Kidney epithelial cell (primary cell): ENCODE results near the gene ZNF30. TPM values are rescaled to one million over a fixed set of nuclear protein-coding genes. Genes with fewer than 3 reads are reported as not detected.

Source experiments
- DNase-seq: peaks from one replicate; pipeline ENCODE4 v3.0.0-alpha.2; 2010; ENCODE audit warnings: low read depth
- H3K27me3 ChIP-seq: 2 replicates; pipeline ENCODE4 v1.6.0; 2011; ENCODE audit warnings: low read length; ENCODE audit not compliant: control insufficient read depth, insufficient read depth
- H3K36me3 ChIP-seq: 2 replicates; pipeline ENCODE4 v1.5.1; 2011; ENCODE audit warnings: low read length; ENCODE audit not compliant: control insufficient read depth, insufficient read depth
- H3K4me3 ChIP-seq: 2 replicates; pipeline ENCODE4 v1.5.1; 2011; ENCODE audit warnings: low read depth, mild to moderate bottlenecking, control low read depth, low read length
- CTCF ChIP-seq: IDR thresholded peaks from 2 replicates; pipeline ENCODE4 v1.5.1; 2011; ENCODE audit warnings: mild to moderate bottlenecking, moderate library complexity, low read length, control low read depth, inconsistent platforms; ENCODE audit not compliant: insufficient read depth, poor library complexity, severe bottlenecking
- total RNA-seq: library from RNA; depleted of rRNA; stranded (reverse); fragments of >200 nt; gene quantifications from 2 replicates; pipeline ENCODE4 v1.2.3, GENCODE V29; 2015

Gene ZNF30
- total RNA-seq, 1 donor from 2014 or later: 1.6 TPM

- no peak overlapping the region for H3K4me3 ChIP-seq
- peaks cover 3% of the 10 kb centered on the region for H3K27me3 ChIP-seq
- no peaks in the 10 kb centered on the region for H3K36me3 ChIP-seq
- DNase-seq: no peak
- TF ChIP-seq CTCF: no peak
Measured at GRCh38 chr19:34972163-34972705, 45.5 kb downstream of the ZNF30 start.

- Histone ChIP-seq H3K27me3 (peaks cover 3% of the 10 kb centered on the region), H3K4me3 (no peak overlapping the region), H3K36me3 (no peaks in the 10 kb centered on the region)
- no peak for TF ChIP-seq CTCF
- DNase-seq: no peak
Measured at GRCh38 chr19:34974646-34975045, 47.9 kb downstream of the ZNF30 start.

GRCh38 chr19:34975056-34975455 lies 48.4 kb downstream of the ZNF30 start:
- TF ChIP-seq CTCF: no peak
- no peaks in the 10 kb centered on the region for H3K36me3 ChIP-seq
- H3K4me3 ChIP-seq: no peak overlapping the region
- DNase-seq: no peak
- peaks cover 3% of the 10 kb centered on the region for H3K27me3 ChIP-seq

GRCh38 chr19:34976611-34977010 lies 49.9 kb downstream of the ZNF30 start:
- DNase-seq: no peak
- H3K36me3 ChIP-seq: no peaks in the 10 kb centered on the region
- H3K27me3 ChIP-seq: peaks cover 3% of the 10 kb centered on the region
- no peak overlapping the region for H3K4me3 ChIP-seq
- no peak for TF ChIP-seq CTCF

GRCh38 chr19:34979819-34980640 lies 53.3 kb downstream of the ZNF30 start:
- no peak for DNase-seq
- H3K36me3 ChIP-seq: no peaks in the 10 kb centered on the region
- H3K4me3 ChIP-seq: no peak overlapping the region
- TF ChIP-seq CTCF: no peak
- no peaks in the 10 kb centered on the region for H3K27me3 ChIP-seq
